Urinary bladder (tissue), 4 donors: ENCODE data around the gene ADAMTS19. TPM values are rescaled to one million over a fixed set of nuclear protein-coding genes. Genes with fewer than 3 reads are reported as not detected.

Source experiments
- DNase-seq: peaks from one replicate; pipeline ENCODE4 v3.0.0-alpha.2; 2015; ENCODE audit errors: extremely low spot score
- H3K27ac ChIP-seq: one replicate; pipeline ENCODE4 v1.5.1; 2013; ENCODE audit warnings: low read depth, mild to moderate bottlenecking, moderate library complexity
- H3K36me3 ChIP-seq: one replicate; pipeline ENCODE4 v1.6.1; 2013; ENCODE audit warnings: mild to moderate bottlenecking, moderate library complexity; ENCODE audit not compliant: insufficient read depth
- H3K4me1 ChIP-seq: one replicate; pipeline ENCODE4 v1.6.1; 2013; ENCODE audit warnings: mild to moderate bottlenecking, moderate library complexity; ENCODE audit not compliant: insufficient read depth
- H3K4me3 ChIP-seq: one replicate; pipeline ENCODE4 v1.5.1; 2013; ENCODE audit warnings: low read depth, low read length
- WGBS: extraction: QIAGEN DNeasy Blood & Tissue Kit; methylation state at CpG from one replicate; pipeline ENCODE4 v1.1.7; 2013; 5-methylcytosine and 5-hydroxymethylcytosine counted together
- polyA plus RNA-seq: library from polyadenylated mRNA; stranded (reverse); fragments of 200-250 nt; gene quantifications from one replicate; pipeline ENCODE4 v1.2.3, GENCODE V29; 2013
- total RNA-seq: library from RNA; depleted of rRNA; stranded (reverse); fragments of >200 nt; gene quantifications from one replicate; pipeline ENCODE4 v1.2.3, GENCODE V29; 2014
- donor health status: healthy with polysubstance abuse.
- donor health status: healthy.

ADAMTS19 gene
- total and polyA plus RNA-seq, 2 donors = 1.7 to 107 TPM

DNA sequence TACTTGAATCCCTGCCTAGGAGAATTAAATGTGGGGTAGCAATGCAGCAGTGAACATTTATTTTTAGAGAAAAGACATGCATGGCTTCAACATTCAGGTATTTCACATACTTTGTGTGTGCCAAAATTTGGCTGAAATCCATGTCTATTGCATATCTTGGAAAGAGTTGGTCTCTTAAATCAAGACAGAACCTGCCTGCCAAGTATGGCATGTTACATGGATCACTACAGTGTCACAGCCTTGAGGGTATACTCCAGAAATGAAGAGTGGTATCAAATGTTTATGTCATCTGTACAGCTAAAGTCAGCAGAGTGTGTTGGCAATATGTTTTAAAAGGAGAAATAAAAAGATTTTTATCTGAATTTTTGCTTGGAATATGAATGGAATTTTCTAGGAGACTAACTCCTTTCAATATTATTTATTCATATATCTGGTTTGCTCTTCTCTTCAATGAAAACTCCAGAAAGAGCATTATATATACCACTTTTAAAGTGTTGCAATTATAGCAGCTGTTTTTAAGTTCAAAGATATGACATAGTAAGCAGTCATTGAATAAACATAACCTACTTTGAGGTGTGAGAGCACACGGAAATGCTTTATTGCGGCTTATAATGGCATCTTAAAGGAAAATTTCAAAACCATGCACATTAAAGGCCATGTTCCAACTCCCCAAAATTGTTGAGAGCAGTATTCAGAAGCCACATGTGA is 192.4 kb downstream of the ADAMTS19 start:
- WGBS = 47% methylated on average over 2 of the region's 2 CpGs
- Histone ChIP-seq H3K36me3 (no peaks in the 10 kb centered on the region), H3K4me3 (no peak overlapping the region), H3K4me1 (no peaks in the 10 kb centered on the region), H3K27ac (no peak overlapping the region)
- DNase-seq = no peak

DNA sequence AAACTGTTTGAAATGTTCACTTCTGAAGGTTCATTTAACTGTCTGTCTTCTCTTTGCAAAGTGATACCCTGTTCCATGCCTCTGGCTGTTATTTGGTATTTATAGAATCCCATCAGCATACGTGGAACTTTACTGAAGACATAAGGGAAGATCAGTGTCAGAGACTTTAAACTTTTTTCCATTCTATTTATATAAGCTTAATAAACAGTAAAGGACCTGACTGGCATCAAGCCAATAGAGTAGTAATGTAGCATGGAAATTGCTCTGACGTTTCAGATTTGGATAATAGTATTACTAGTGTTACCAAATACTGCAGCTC is 192.9 kb downstream of the ADAMTS19 start:
- no peaks in the 10 kb centered on the region for H3K36me3 ChIP-seq
- H3K4me1 ChIP-seq = no peaks in the 10 kb centered on the region
- no peak overlapping the region for H3K27ac ChIP-seq
- no peak for DNase-seq
- 7% methylated on average over 2 of the region's 2 CpGs for WGBS
- no peak overlapping the region for H3K4me3 ChIP-seq

DNA sequence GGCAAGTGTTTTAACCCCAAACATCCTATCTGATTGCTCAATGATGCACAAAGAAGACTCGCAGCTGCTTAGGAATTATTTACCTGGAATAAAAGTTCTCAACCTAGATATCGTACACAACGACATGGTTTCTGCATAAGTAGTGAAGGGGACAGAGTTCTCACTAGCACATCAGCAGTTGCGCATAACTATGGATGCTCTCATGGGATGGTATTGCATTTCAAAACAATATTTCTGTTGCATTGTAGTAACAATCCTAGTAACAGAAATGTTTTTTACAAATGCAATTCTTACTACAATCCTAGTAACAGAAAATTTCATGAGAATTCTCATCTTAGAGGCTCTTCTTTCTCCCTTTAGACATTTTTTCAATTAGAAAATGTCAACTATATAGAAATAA is 193.3 kb downstream of the ADAMTS19 start:
- H3K4me1 ChIP-seq = no peaks in the 10 kb centered on the region
- no peaks in the 10 kb centered on the region for H3K36me3 ChIP-seq
- WGBS = 88% methylated on average over 4 of the region's 4 CpGs
- no peak overlapping the region for H3K4me3 ChIP-seq
- no peak for DNase-seq
- no peak overlapping the region for H3K27ac ChIP-seq

DNA sequence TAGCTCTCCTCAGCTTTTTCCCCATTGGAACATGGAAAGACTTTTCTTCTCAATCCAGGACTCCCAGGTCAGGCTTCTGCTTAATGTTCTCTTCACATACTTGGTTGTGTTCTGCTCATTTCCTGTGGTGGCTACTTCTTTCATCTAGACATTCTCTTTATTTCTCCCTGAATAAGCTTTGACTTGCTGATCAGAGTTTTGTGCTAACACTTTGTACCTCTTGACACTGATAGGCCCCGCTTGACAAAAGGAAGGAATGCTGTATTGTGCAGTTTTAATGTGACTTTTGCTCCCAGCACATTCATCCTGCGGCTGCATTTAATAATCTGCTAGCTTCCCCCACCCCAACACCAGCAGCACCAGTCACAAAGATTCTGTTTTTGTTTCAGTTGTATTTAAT is 196.9 kb downstream of the ADAMTS19 start:
- Histone ChIP-seq H3K4me3 (no peak overlapping the region), H3K36me3 (no peaks in the 10 kb centered on the region), H3K4me1 (no peaks in the 10 kb centered on the region), H3K27ac (no peak overlapping the region)
- 82% methylated on average over 2 of the region's 2 CpGs for WGBS
- no peak for DNase-seq

DNA sequence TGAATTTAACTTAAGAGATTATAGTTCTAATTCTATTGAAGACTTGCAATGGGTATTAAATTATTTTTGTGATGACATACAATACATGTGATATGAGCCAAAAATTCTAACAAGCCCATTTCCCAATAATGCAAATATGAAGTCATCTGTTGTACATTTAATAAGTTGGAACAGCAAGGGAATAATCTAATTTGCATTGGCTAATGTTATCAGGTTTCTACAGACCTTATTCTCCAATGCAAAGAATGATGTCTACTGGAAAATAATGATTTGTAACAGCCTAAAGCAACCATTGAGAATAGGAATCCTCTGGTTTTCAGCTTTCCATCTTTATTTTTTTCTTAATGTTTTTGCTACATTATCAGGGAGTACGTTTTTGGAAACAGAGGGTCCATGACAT is 198.7 kb downstream of the ADAMTS19 start:
- Histone ChIP-seq H3K4me1 (no peaks in the 10 kb centered on the region), H3K4me3 (no peak overlapping the region), H3K27ac (no peak overlapping the region), H3K36me3 (no peaks in the 10 kb centered on the region)
- no peak for DNase-seq
- WGBS = 87% methylated on average over 1 of the region's 1 CpG

DNA sequence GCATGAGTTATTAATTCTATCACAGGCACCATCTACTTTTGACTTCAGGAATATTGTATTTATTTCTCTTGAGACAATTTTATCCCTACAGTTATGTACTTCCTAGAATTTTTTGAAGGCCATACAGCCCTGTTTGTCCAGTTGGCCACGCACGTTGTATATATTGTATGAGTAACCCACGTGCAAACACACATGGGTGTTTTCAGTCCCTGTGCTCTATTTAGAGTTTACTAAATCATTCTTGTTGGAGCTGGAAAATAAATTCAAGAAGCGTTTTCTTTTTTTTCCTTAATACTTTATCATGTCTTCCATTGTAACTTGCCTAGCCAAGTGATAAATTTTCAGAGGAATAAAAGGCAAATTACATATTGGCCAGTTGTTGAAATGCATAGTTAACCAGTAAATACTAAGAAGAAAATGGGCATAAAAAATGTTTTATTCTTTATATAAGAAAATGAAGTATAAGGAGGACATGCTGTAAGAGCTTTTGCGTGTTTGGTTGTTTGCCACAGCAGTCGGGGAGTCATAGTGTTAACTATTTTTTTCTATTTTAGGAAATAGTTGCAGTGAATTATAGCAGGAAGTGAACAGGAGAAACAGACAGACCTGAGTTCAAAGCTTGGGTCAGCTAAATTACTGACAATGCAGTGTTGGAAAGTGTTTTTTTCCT is 201.4 kb downstream of the ADAMTS19 start:
- Histone ChIP-seq H3K27ac (no peak overlapping the region), H3K36me3 (no peaks in the 10 kb centered on the region), H3K4me1 (no peaks in the 10 kb centered on the region), H3K4me3 (no peak overlapping the region)
- DNase-seq = no peak
- 72% methylated on average over 6 of the region's 6 CpGs for WGBS

DNA sequence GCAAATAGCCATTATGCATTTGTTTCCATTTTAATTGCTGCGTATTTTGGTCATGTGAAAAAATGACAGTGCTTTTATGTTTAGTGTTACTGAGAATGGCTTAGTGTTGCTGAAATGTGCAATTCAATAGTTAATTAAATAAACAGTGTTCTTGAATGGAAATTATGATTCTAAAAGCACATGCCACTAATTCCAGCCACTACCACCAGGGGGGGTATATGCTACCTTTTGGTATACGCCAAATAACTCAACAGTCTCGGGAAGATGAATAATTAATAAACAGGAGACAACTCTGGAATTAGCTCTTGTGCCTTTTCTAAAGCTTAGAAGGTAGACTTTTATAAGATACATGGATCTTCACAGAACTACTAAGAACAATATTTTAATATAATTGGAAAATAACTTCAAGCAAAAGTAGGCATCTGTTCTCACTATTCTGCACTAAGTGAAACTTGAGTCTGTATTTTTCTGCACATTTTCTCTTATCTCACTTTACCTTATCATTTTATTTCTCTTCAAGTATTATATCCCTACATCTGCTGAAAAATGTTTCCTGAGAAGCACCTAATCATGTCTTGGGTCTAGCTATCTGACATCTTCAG is 204.3 kb downstream of the ADAMTS19 start:
- 82% methylated on average over 3 of the region's 3 CpGs for WGBS
- DNase-seq = no peak
- H3K4me3 ChIP-seq = no peak overlapping the region
- no peak overlapping the region for H3K27ac ChIP-seq
- H3K4me1 ChIP-seq = no peaks in the 10 kb centered on the region
- H3K36me3 ChIP-seq = no peaks in the 10 kb centered on the region

DNA sequence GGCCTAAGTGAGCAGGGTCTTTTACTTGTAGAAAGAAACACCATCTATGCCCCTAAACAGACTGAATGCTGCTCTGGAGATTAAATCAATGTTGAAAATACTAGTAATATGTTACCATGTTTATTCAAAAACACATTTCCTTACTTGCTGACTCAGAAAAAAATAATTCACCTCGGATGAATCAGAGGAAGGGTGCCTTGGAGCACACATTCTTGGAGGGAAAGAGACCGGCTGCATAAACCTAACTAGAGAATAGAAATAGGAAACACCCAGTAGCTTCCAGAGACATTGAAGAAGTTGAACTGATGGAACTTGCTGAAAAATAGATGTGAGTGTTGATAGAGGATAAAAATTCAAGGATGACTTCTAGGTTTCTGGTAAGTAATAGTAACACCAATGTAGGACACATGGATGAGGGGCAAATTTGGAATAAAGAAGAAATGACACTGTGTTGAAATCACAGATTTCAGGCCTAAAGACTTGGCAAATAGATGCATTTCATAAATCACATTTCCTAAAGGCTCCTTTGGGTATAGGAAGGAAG is 210.9 kb downstream of the ADAMTS19 start:
- Histone ChIP-seq H3K4me1 (no peaks in the 10 kb centered on the region), H3K36me3 (no peaks in the 10 kb centered on the region), H3K27ac (no peak overlapping the region), H3K4me3 (no peak overlapping the region)
- DNase-seq = no peak
- 77% methylated on average over 2 of the region's 2 CpGs for WGBS

DNA sequence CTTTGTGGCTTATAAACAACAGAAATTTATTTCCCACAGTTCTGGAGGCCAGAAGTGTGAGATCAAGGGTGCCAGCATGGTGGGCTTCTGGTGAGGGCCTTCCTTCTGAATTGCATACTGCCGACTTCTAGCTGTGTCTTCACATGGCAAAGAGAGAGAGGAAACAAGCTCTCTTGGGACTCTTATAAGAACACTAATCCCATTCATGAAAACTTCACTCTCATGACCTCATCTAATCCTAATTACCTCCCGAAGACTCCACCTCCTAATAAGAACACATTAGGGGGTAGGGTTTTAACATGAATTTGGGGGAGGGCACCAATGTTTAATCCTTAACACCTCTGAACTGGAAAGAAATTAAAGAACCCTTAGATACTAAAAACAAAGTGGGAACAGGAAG is 211.9 kb downstream of the ADAMTS19 start:
- Histone ChIP-seq H3K36me3 (no peaks in the 10 kb centered on the region), H3K4me3 (no peak overlapping the region), H3K27ac (no peak overlapping the region), H3K4me1 (no peaks in the 10 kb centered on the region)
- no peak for DNase-seq
- 84% methylated on average over 2 of the region's 2 CpGs for WGBS

DNA sequence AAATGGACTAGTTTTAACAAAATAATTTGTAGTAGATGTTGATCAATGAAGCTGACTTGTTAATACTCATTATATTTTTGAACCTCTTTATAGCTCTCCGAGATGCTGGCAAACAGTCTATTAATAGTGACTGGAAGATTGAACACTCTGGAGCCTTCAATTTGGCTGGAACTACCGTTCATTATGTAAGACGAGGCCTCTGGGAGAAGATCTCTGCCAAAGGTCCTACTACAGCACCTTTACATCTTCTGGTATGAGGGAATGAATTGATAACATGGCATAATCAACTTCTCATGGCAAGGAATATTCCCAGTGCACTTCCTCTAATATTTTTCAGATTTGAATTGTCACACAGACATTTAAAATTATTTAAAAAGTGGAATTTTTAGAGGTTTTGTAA is 219.6 kb downstream of the ADAMTS19 start:
- Histone ChIP-seq H3K27ac (no peak overlapping the region), H3K4me3 (no peak overlapping the region), H3K36me3 (no peaks in the 10 kb centered on the region), H3K4me1 (no peaks in the 10 kb centered on the region)
- 60% methylated on average over 3 of the region's 3 CpGs for WGBS
- DNase-seq = no peak

DNA sequence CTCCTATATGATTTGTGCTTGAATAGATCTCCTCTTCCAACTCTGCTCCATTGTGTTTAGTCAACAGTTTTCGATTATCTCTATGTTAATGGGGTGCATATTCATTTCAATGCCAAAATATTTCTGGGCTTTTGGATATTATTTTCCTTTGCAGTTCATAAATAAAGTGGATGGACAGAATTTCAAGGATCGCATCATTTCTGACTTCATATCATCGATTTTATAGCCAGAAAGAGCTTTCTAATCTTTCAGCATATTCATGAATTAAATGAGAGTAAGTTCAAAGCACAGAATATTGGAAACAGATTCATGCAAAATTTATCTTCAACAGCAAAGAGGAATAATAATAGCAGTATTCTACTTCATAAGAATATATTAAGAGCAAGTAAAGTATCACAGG is 227.8 kb downstream of the ADAMTS19 start:
- Histone ChIP-seq H3K4me1 (no peaks in the 10 kb centered on the region), H3K4me3 (no peak overlapping the region), H3K36me3 (no peaks in the 10 kb centered on the region), H3K27ac (no peak overlapping the region)
- DNase-seq = peak; percentile 8
- WGBS = 78% methylated on average over 3 of the region's 3 CpGs

DNA sequence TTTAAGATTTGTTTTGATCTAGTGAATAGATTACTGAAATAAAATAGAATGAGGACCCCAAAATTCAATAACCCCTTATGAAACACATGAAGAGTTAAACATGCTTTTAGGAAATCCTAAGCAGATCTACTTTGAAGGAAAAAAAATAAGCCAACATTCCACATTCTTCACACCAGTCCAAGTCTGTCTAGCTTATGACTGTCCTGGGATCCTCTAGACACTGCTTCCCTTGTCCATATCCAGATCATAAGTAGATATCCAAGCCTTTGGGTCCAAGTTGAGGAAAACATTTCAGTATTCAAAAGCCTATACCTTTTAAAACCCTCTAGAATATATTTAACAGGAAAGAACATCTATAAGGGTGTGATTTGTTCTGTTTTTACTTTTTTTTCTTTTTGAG is 228.9 kb downstream of the ADAMTS19 start:
- Histone ChIP-seq H3K36me3 (no peaks in the 10 kb centered on the region), H3K27ac (no peak overlapping the region), H3K4me1 (no peaks in the 10 kb centered on the region), H3K4me3 (no peak overlapping the region)
- no peak for DNase-seq

DNA sequence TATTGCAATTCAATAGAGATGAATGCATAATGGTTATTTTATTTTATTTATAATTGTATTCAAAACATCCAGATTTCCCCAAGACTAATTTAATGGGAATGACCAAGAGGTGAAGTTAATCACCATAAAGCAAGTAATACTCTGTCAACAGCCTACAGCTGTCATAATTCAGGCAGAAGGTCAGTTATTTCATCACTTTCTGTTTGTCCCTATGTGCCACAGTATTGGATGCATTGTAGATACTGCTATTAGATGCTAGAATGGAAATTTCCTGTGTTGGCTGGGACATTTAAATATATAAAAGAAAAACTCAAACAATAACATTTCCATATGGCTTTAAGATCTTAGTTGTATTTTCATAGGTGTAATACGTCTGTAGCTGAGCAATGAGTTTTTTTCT is 231.1 kb downstream of the ADAMTS19 start:
- no peak overlapping the region for H3K4me3 ChIP-seq
- DNase-seq = no peak
- H3K36me3 ChIP-seq = no peaks in the 10 kb centered on the region
- H3K4me1 ChIP-seq = no peaks in the 10 kb centered on the region
- H3K27ac ChIP-seq = no peak overlapping the region
- whole genome bisulfite sequencing = 90% methylated on average over 1 of the region's 1 CpG

DNA sequence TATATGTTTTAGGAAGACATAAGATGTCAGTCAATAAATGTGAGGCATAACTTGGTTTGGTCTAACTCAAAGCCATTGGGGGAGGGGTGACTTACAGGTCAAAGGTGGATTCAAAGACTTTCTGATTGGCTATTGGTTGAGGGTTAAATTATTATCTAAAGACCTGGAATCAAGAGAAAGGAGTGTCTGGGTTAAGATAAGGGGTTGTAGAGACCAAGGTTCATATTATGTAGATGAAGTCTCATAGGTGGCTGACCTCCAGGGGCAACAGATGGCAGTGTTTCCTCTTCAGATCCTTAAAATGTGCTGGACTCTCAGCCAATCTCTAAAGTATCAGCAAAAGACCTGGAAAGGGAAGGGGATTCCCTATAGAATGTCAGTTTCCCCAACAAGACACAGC is 236.5 kb downstream of the ADAMTS19 start:
- H3K27ac ChIP-seq = no peak overlapping the region
- no peaks in the 10 kb centered on the region for H3K36me3 ChIP-seq
- no peak overlapping the region for H3K4me3 ChIP-seq
- no peaks in the 10 kb centered on the region for H3K4me1 ChIP-seq
- DNase-seq = no peak
